GM23338 (cell line): ENCODE results near the gene HRAS. TPM values are rescaled to one million over a fixed set of nuclear protein-coding genes. Genes with fewer than 3 reads are reported as not detected.

ENCODE experiments used
- ATAC-seq: fragments of 200-7000 bp; cut with Tn5 transposase; 3 replicates; pipeline ENCODE4 v1.9.1; 2020
- DNase-seq: peaks from one replicate; pipeline ENCODE4 v3.0.0-alpha.2; 2015; ENCODE audit warnings: low spot score
- H2AFZ ChIP-seq: fragments of 200-600 bp; sonication (generic); 2 replicates; pipeline ENCODE4 v1.8.0; 2016; ENCODE audit warnings: antibody characterized with exemption, mild to moderate bottlenecking, moderate library complexity
- H3F3A ChIP-seq: fragments of 200-600 bp; sonication (generic); replicated peaks from 2 replicates; pipeline ENCODE4 v1.8.0; 2017; ENCODE audit warnings: antibody characterized with exemption, mixed run types, low read depth
- H3K27ac ChIP-seq: fragments of 200-600 bp; sonication (generic); 2 replicates; pipeline ENCODE4 v1.6.1; 2016; ENCODE audit warnings: low read depth
- H3K27me3 ChIP-seq: fragments of 200-600 bp; sonication (generic); 2 replicates; pipeline ENCODE4 v1.8.0; 2016; ENCODE audit warnings: mild to moderate bottlenecking, mixed run types, moderate library complexity; ENCODE audit not compliant: insufficient read depth
- H3K36me3 ChIP-seq: fragments of 200-600 bp; sonication (generic); 2 replicates; pipeline ENCODE4 v1.8.0; 2016; ENCODE audit warnings: mild to moderate bottlenecking; ENCODE audit not compliant: insufficient read depth
- H3K4me1 ChIP-seq: fragments of 200-600 bp; sonication (generic); 2 replicates; pipeline ENCODE4 v1.8.0; 2016; ENCODE audit warnings: mild to moderate bottlenecking, moderate library complexity; ENCODE audit not compliant: insufficient read depth
- H3K4me2 ChIP-seq: fragments of 200-600 bp; sonication (generic); 2 replicates; pipeline ENCODE4 v1.7.1; 2017; ENCODE audit warnings: mixed run types
- H3K4me3 ChIP-seq: fragments of 200-600 bp; sonication (generic); 2 replicates; pipeline ENCODE4 v1.6.1; 2016; ENCODE audit warnings: mixed run types
- H3K79me2 ChIP-seq: fragments of 200-600 bp; sonication (generic); replicated peaks from 2 replicates; pipeline ENCODE4 v1.8.0; 2017; ENCODE audit warnings: mild to moderate bottlenecking; ENCODE audit not compliant: insufficient read depth
- H3K9me2 ChIP-seq: fragments of 200-600 bp; sonication (generic); 2 replicates; pipeline ENCODE4 v1.8.0; 2017; ENCODE audit not compliant: insufficient read depth
- H4K20me1 ChIP-seq: fragments of 200-600 bp; sonication (generic); replicated peaks from 2 replicates; pipeline ENCODE4 v1.8.0; 2017; ENCODE audit warnings: mild to moderate bottlenecking; ENCODE audit not compliant: insufficient read depth
- H3K27ac Mint-ChIP-seq: 2 replicates; pipeline ENCODE4 v1.8.0; 2020; ENCODE audit warnings: inconsistent platforms, mild to moderate bottlenecking, moderate library complexity, mixed read lengths
- H3K27me3 Mint-ChIP-seq: 3 replicates; pipeline ENCODE4 v1.8.0; 2022; ENCODE audit warnings: low read depth, mild to moderate bottlenecking, moderate library complexity, mixed read lengths, inconsistent platforms; ENCODE audit not compliant: insufficient read depth, poor library complexity
- H3K36me3 Mint-ChIP-seq: 3 replicates; pipeline ENCODE4 v1.8.0; 2021; ENCODE audit warnings: low read depth, mild to moderate bottlenecking, inconsistent platforms, moderate library complexity, mixed read lengths
- H3K4me1 Mint-ChIP-seq: 3 replicates; pipeline ENCODE4 v1.8.0; 2020; ENCODE audit warnings: mild to moderate bottlenecking, inconsistent platforms, mixed read lengths
- H3K4me3 Mint-ChIP-seq: 3 replicates; pipeline ENCODE4 v1.8.0; 2021; ENCODE audit warnings: moderate library complexity, mild to moderate bottlenecking, inconsistent platforms, mixed read lengths
- H3K9me3 Mint-ChIP-seq: 3 replicates; pipeline ENCODE4 v1.8.0; 2020; ENCODE audit warnings: moderate library complexity, mild to moderate bottlenecking, inconsistent platforms, mixed read lengths
- CREB1 ChIP-seq: fragments of 250-450 bp; sonication (Bioruptor Pico); IDR thresholded peaks from 2 replicates; pipeline ENCODE4 v1.5.0; 2020; ENCODE audit warnings: low read depth, mild to moderate bottlenecking, moderate library complexity
- EZH2 ChIP-seq: fragments of 200-600 bp; sonication (generic); IDR thresholded peaks from one replicate; pipeline ENCODE4 v1.8.0; 2017; ENCODE audit warnings: antibody characterized with exemption, mild to moderate bottlenecking, low read depth; ENCODE audit not compliant: unreplicated experiment
- EZH2phosphoT487 ChIP-seq: fragments of 200-600 bp; sonication (generic); IDR thresholded peaks from one replicate; pipeline ENCODE4 v1.8.1; 2018; ENCODE audit warnings: antibody characterized with exemption; ENCODE audit not compliant: unreplicated experiment
- JUNB ChIP-seq: IDR thresholded peaks from one replicate; pipeline ENCODE4 v1.6.1; 2016; ENCODE audit warnings: antibody characterized with exemption; ENCODE audit not compliant: unreplicated experiment
- NANOG ChIP-seq: IDR thresholded peaks from 2 replicates; pipeline ENCODE4 v1.6.1; 2016; ENCODE audit warnings: antibody characterized with exemption, borderline replicate concordance
- POLR2AphosphoS5 ChIP-seq: IDR thresholded peaks from 2 replicates; pipeline ENCODE4 v1.6.1; 2016; ENCODE audit warnings: antibody characterized with exemption, low read depth
- STAT1 ChIP-seq: IDR thresholded peaks from one replicate; pipeline ENCODE4 v1.6.1; 2016; ENCODE audit warnings: antibody characterized with exemption; ENCODE audit not compliant: unreplicated experiment
- ZNF114 ChIP-seq: fragments of 250-450 bp; sonication (Bioruptor Pico); IDR thresholded peaks from 2 replicates; pipeline ENCODE4 v1.5.0; 2020; ENCODE audit warnings: mild to moderate bottlenecking, moderate library complexity
- ZNF331 ChIP-seq: fragments of 250-450 bp; sonication (Bioruptor Pico); IDR thresholded peaks from 2 replicates; pipeline ENCODE4 v1.5.0; 2020; ENCODE audit warnings: low read depth, mild to moderate bottlenecking, moderate library complexity
- polyA plus RNA-seq: library from polyadenylated mRNA; unstranded; fragments of >200 nt; fragmentation: Nextera tagmentation; extraction: Ambion mirVana; gene quantifications from 2 replicates; pipeline ENCODE4 v1.2.1, GENCODE V29; 2016
- total RNA-seq: library from RNA; depleted of rRNA; stranded (reverse); fragments of >200 nt; shearing (Covaris generic); gene quantifications from 2 replicates; pipeline ENCODE4 v1.2.3, GENCODE V29; 2014
- TF ChIP-seq, protein P1 (sequence below): IDR thresholded peaks from one replicate; pipeline ENCODE4 v1.6.1; 2018; ENCODE audit warnings: antibody characterized with exemption; ENCODE audit not compliant: unreplicated experiment
- TF ChIP-seq, protein P2 (sequence below), 2 experiments: fragments of 200-600 bp in 1 of 2; sonication (generic) in 1 of 2; conservative IDR thresholded peaks; 2 replicates each; pipeline versions ENCODE4 v1.5.1 to v1.6.1; 2016 to 2017; ENCODE audit warnings: antibody characterized with exemption in 2 of 2, low read depth in 2 of 2, mild to moderate bottlenecking in 2 of 2, moderate library complexity in 1 of 2
- TF ChIP-seq, protein P3 (sequence below): fragments of 250-450 bp; sonication (Bioruptor Pico); IDR thresholded peaks from 2 replicates; pipeline ENCODE4 v1.5.0; 2020; ENCODE audit warnings: mild to moderate bottlenecking, moderate library complexity
- TF ChIP-seq, protein P4 (sequence below): IDR thresholded peaks from 2 replicates; pipeline ENCODE4 v1.6.1; 2016; ENCODE audit warnings: antibody characterized with exemption

Gene HRAS
- total and polyA plus RNA-seq, 2 experiments from 2014 or later: 37.9 to 48.7 TPM

DNA sequence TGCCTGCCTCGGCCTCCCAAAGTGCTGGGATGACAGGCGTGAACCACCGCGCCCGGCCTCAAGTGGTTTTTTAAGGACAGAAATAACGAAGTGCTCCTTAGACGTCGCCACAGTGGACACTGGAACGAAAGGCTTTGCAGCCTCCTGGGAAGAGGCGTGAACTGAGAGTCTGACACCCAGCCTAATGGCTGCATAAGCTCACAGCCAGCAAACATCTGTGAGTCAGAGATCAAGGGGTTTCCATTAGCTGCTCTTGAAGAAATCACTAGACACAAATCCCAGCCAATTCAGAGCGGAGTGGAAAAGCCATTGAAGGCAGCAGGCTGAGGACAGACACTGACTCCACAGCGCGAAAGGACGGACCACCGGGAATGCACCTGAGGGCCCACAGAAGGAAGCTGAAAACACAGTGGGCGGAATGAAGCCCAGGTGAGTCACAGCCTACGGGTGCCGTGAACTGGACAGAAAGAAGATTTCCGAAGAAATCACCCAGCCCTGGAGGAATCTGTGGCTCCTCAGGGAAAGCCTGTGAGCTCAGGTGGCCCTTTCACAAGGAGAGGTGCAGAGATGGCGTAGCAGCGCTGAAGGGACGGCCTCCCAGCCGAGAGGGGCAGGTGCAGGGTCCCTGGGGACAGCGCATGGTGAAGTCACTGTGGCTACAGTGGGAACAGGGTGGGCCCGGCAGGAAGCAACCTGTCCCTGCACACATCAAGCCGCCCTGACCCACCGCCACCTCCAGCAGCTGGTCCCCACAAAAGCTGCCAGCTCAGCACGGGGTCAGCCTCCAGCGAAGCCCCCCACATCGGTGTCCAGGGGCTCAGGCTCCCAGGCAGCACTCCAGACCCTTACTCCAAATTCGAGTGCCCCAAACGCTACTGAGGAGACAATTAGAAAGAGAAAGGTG is 13.6 kb upstream of the HRAS start:
- no peak overlapping the region for H2AFZ ChIP-seq
- H3K79me2 ChIP-seq: no peaks in the 10 kb centered on the region
- no peaks in the 10 kb centered on the region for H3K36me3 ChIP-seq
- Mint-ChIP-seq H3K27me3 (peaks cover 8% of the 10 kb centered on the region), H3K9me3 (no peaks in the 10 kb centered on the region), H3K36me3 (no peaks in the 10 kb centered on the region), H3K4me1 (no peaks in the 10 kb centered on the region; the same call in 2 of the 3 replicates), H3K4me3 (no peak overlapping the region), H3K27ac (no peak overlapping the region)
- DNase-seq (no peak), ATAC-seq (no peak)
- TF ChIP-seq JUNB (no peak), ZNF114 (CRISPR knock-in tag) (no peak), STAT1 (no peak), NANOG (no peak), ZNF331 (CRISPR knock-in tag) (no peak), EZH2 (no peak), CREB1 (no peak), EZH2phosphoT487 (no peak), POLR2AphosphoS5 (no peak)
- TF ChIP-seq, protein P1, sequence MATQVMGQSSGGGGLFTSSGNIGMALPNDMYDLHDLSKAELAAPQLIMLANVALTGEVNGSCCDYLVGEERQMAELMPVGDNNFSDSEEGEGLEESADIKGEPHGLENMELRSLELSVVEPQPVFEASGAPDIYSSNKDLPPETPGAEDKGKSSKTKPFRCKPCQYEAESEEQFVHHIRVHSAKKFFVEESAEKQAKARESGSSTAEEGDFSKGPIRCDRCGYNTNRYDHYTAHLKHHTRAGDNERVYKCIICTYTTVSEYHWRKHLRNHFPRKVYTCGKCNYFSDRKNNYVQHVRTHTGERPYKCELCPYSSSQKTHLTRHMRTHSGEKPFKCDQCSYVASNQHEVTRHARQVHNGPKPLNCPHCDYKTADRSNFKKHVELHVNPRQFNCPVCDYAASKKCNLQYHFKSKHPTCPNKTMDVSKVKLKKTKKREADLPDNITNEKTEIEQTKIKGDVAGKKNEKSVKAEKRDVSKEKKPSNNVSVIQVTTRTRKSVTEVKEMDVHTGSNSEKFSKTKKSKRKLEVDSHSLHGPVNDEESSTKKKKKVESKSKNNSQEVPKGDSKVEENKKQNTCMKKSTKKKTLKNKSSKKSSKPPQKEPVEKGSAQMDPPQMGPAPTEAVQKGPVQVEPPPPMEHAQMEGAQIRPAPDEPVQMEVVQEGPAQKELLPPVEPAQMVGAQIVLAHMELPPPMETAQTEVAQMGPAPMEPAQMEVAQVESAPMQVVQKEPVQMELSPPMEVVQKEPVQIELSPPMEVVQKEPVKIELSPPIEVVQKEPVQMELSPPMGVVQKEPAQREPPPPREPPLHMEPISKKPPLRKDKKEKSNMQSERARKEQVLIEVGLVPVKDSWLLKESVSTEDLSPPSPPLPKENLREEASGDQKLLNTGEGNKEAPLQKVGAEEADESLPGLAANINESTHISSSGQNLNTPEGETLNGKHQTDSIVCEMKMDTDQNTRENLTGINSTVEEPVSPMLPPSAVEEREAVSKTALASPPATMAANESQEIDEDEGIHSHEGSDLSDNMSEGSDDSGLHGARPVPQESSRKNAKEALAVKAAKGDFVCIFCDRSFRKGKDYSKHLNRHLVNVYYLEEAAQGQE: no peak
- TF ChIP-seq, protein P2, sequence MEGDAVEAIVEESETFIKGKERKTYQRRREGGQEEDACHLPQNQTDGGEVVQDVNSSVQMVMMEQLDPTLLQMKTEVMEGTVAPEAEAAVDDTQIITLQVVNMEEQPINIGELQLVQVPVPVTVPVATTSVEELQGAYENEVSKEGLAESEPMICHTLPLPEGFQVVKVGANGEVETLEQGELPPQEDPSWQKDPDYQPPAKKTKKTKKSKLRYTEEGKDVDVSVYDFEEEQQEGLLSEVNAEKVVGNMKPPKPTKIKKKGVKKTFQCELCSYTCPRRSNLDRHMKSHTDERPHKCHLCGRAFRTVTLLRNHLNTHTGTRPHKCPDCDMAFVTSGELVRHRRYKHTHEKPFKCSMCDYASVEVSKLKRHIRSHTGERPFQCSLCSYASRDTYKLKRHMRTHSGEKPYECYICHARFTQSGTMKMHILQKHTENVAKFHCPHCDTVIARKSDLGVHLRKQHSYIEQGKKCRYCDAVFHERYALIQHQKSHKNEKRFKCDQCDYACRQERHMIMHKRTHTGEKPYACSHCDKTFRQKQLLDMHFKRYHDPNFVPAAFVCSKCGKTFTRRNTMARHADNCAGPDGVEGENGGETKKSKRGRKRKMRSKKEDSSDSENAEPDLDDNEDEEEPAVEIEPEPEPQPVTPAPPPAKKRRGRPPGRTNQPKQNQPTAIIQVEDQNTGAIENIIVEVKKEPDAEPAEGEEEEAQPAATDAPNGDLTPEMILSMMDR (conservative IDR thresholded peaks at IDR 0.05; ENCODE audit: low read depth in 2 of 2): no peak
- TF ChIP-seq, protein P3, sequence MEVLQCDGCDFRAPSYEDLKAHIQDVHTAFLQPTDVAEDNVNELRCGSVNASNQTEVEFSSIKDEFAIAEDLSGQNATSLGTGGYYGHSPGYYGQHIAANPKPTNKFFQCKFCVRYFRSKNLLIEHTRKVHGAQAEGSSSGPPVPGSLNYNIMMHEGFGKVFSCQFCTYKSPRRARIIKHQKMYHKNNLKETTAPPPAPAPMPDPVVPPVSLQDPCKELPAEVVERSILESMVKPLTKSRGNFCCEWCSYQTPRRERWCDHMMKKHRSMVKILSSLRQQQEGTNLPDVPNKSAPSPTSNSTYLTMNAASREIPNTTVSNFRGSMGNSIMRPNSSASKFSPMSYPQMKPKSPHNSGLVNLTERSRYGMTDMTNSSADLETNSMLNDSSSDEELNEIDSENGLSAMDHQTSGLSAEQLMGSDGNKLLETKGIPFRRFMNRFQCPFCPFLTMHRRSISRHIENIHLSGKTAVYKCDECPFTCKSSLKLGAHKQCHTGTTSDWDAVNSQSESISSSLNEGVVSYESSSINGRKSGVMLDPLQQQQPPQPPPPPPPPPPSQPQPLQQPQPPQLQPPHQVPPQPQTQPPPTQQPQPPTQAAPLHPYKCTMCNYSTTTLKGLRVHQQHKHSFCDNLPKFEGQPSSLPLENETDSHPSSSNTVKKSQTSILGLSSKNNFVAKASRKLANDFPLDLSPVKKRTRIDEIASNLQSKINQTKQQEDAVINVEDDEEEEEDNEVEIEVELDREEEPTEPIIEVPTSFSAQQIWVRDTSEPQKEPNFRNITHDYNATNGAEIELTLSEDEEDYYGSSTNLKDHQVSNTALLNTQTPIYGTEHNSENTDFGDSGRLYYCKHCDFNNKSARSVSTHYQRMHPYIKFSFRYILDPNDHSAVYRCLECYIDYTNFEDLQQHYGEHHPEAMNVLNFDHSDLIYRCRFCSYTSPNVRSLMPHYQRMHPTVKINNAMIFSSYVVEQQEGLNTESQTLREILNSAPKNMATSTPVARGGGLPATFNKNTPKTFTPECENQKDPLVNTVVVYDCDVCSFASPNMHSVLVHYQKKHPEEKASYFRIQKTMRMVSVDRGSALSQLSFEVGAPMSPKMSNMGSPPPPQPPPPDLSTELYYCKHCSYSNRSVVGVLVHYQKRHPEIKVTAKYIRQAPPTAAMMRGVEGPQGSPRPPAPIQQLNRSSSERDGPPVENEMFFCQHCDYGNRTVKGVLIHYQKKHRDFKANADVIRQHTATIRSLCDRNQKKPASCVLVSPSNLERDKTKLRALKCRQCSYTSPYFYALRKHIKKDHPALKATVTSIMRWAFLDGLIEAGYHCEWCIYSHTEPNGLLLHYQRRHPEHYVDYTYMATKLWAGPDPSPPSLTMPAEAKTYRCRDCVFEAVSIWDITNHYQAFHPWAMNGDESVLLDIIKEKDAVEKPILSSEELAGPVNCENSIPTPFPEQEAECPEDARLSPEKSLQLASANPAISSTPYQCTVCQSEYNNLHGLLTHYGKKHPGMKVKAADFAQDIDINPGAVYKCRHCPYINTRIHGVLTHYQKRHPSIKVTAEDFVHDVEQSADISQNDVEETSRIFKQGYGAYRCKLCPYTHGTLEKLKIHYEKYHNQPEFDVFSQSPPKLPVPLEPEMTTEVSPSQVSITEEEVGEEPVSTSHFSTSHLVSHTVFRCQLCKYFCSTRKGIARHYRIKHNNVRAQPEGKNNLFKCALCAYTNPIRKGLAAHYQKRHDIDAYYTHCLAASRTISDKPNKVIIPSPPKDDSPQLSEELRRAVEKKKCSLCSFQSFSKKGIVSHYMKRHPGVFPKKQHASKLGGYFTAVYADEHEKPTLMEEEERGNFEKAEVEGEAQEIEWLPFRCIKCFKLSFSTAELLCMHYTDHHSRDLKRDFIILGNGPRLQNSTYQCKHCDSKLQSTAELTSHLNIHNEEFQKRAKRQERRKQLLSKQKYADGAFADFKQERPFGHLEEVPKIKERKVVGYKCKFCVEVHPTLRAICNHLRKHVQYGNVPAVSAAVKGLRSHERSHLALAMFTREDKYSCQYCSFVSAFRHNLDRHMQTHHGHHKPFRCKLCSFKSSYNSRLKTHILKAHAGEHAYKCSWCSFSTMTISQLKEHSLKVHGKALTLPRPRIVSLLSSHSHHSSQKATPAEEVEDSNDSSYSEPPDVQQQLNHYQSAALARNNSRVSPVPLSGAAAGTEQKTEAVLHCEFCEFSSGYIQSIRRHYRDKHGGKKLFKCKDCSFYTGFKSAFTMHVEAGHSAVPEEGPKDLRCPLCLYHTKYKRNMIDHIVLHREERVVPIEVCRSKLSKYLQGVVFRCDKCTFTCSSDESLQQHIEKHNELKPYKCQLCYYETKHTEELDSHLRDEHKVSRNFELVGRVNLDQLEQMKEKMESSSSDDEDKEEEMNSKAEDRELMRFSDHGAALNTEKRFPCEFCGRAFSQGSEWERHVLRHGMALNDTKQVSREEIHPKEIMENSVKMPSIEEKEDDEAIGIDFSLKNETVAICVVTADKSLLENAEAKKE (CRISPR knock-in tag): no peak
- TF ChIP-seq, protein P4, sequence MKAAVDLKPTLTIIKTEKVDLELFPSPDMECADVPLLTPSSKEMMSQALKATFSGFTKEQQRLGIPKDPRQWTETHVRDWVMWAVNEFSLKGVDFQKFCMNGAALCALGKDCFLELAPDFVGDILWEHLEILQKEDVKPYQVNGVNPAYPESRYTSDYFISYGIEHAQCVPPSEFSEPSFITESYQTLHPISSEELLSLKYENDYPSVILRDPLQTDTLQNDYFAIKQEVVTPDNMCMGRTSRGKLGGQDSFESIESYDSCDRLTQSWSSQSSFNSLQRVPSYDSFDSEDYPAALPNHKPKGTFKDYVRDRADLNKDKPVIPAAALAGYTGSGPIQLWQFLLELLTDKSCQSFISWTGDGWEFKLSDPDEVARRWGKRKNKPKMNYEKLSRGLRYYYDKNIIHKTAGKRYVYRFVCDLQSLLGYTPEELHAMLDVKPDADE: no peak
- no peak overlapping the region for H3K4me2 ChIP-seq
- no peaks in the 10 kb centered on the region for H3K27me3 ChIP-seq
- H3K4me1 ChIP-seq: no peaks in the 10 kb centered on the region
- H3K9me2 ChIP-seq: no peaks in the 10 kb centered on the region
- H3K4me3 ChIP-seq: no peak overlapping the region
- H4K20me1 ChIP-seq: no peaks in the 10 kb centered on the region
- H3F3A ChIP-seq: 0 out of 2 replicates have a peak, but pooled peaks cover 1% of the 10 kb centered on the region
- no peak overlapping the region for H3K27ac ChIP-seq
